ENCODE measurements around the gene COX7A1.

DNA sequence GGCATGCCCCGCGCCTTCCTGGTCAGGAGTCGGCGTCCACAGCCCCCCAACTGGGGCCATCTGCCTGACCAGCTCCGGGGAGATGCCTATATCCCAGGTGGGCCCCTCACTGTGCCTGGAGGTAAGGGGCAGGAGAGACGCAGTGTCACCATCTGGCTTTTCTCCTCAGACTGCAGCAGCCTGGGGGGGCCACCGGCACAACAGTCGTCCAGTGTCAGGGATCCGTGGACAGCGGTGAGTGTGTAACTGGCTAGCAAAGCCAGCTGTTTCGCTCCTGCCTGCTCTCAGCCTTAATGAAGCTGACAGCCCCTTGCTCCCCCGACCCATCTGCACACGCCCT, 41.1 kb downstream of the COX7A1 start:
- TF ChIP-seq CTCF (conservative IDR thresholded peaks at IDR 0.05; ENCODE audit: low read length) (no peak), EZH2phosphoT487 (IDR thresholded peaks at IDR 0.05; ENCODE audit: borderline replicate concordance) (no peak)
